CD4-positive, alpha-beta T cell treated with Interleukin-21 for 1 hour (primary cell): ENCODE data around the gene CCNY.

ENCODE experiments used
- DNase-seq: peaks from one replicate; pipeline ENCODE4 v3.0.0-alpha.2; 2020

The CCNY gene

DNA sequence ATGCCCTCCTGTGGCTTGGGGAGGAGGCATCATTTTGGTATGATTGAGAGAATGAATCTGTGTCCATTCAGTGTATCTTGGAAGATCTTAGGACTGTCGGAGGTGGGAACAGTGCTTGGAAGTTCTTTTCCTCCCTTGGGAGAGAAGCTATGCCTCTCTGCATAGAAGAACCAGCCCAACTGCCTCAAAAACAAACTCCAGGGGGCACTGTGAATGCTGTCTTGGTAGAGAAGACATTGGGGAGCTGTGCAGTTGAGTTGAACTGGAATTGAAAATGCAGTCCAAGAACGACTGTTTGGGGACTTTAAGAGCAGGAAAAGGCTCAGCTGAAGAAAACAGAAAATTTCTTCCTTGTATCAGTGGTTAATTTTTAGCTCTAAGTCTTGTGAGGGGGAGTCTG lies 263.9 kb downstream of the CCNY start:
- no peak for DNase-seq

DNA sequence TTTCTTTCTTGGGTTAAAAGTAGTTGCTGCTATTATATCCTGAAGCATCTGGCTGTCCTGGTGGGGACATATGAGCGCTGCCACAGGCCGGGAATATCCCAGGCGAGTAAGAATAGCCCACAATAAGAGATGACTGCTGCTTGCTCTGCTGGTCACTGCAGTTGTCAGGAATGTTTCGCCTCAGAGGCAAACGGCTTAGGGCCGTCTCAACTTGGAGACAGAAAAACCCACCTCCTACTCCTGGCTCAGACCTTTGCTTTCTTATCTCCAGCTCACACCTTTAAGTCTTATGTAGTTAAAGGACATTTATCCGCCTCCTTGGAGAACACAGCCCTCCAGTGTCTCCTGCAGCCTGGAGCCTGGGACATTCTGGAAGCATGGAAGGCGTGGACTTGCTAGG lies 268.9 kb downstream of the CCNY start, which contains the start of gene GJD4:
Gene GJD4, plus strand, starts transcription at position 151 of the 400 bp plus-strand sequence. Its CDS starts 227 bp downstream, at position 378.
- DNase-seq = no peak

- DNase-seq = no peak
Observed at GRCh38 chr10:35606430-35606829, 270.1 kb downstream of the CCNY start.

DNA sequence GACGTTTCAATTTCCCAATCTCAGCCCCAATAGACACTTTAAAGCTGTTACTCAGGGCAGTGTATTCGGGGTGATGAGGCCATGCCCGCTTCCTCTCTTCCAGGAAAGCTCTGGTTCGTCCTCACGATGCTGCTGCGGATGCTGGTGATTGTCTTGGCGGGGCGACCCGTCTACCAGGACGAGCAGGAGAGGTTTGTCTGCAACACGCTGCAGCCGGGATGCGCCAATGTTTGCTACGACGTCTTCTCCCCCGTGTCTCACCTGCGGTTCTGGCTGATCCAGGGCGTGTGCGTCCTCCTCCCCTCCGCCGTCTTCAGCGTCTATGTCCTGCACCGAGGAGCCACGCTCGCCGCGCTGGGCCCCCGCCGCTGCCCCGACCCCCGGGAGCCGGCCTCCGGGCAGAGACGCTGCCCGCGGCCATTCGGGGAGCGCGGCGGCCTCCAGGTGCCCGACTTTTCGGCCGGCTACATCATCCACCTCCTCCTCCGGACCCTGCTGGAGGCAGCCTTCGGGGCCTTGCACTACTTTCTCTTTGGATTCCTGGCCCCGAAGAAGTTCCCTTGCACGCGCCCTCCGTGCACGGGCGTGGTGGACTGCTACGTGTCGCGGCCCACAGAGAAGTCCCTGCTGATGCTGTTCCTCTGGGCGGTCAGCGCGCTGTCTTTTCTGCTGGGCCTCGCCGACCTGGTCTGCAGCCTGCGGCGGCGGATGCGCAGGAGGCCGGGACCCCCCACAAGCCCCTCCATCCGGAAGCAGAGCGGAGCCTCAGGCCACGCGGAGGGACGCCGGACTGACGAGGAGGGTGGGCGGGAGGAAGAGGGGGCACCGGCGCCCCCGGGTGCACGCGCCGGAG lies 271.4 kb downstream of the CCNY start:
- no peak for DNase-seq

DNA sequence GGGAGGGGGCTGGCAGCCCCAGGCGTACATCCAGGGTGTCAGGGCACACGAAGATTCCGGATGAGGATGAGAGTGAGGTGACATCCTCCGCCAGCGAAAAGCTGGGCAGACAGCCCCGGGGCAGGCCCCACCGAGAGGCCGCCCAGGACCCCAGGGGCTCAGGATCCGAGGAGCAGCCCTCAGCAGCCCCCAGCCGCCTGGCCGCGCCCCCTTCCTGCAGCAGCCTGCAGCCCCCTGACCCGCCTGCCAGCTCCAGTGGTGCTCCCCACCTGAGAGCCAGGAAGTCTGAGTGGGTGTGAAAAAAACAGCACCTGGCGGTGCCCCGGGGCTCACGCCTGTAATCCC lies 272.0 kb downstream of the CCNY start:
- DNase-seq = no peak

- no peak for DNase-seq
Observed at GRCh38 chr10:35611750-35612149, 275.4 kb downstream of the CCNY start.

DNA sequence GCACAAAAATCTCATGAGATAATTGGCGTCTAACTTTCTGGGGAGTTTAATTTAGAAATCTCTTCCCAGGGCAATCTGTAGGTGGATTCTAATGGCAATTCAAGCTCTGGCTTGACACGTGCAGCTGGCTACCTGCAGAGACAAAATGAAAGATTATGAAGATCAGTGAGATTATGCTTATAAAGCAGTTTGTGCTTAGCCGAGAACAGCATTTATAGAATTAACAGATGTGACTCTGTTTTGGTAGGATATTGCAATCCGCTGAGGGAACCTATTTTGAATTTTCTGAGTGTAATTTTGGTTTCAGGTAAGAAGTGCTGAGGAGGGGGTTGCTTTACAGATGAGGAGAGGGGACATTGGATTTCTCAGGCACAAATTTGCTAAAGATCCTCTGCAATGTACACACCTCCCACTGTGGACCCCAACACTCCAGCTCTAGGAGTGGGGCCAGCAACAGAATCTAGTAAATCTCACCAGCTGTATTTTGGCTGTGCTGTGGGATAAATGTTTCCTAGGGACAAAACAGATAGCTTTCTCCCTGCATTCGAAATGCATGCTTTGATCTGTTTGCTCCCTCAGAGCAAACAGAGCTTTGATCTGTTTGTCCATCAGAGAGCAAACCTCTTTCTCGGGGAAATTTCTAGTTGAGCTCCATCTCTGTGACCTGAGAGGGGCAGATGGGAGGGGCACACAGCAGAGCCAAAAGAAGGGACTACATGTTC lies 276.2 kb downstream of the CCNY start:
- no peak for DNase-seq

GRCh38 chr10:35613107-35613440 lies 276.8 kb downstream of the CCNY start:
- no peak for DNase-seq

DNA sequence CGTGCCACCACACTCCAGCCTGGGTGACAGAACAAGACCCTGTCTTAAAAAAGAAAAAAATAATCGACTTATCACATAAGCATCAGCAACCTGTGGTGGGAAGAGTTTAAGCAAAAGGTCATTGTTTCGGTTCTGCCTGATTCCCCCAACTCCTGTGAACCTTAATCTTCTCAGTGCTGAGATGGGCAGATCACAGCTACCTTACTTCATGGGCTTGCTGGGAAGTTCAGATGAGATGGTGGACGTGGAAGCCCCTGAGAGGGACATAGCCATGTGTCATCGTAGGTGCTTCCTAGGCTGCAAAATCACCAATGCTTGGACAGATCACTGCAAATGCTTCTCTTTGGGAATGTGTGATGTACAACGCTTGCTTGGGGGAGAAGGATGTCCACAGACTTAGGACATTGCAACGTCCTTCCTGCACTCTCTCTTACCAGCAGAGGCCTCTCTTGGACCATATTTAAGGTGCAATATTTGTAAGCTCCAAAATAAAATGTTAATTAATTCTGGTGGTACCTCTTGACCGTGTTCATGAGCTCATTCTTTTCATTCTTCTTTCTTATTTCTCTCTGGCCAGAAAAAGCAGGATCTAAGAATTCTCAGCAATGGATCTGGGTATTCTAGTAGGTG lies 277.4 kb downstream of the CCNY start:
- no peak for DNase-seq

DNA sequence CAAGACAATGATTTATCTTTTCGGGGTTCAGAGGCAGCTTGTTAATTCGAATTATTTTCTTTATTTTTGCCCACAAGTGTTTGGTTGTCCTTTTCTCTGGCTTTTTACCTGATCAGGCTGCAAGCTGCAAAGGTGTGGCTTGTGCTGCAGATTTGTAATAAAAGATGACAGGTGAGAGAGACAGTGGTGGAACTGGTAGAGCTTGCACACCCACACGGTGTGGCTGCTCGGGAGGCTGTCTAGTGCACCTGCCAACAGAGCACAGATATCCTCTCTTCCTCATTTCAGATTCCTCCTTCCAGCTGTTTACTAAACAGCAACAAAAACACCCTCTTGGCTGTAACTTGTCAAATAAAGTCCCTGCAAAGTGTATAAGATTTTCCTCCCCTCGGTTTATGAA lies 278.0 kb downstream of the CCNY start:
- no peak for DNase-seq
